Right lobe of liver (tissue), 4 donors: ENCODE measurements around the gene KIF6.

Experiments used
- CTCF ChIP-seq, 4 donors: fragments of 200-600 bp in 3 of 4; fragments of 450-650 bp in 1 of 4; IDR thresholded peaks; one replicate each; pipeline versions ENCODE4 v1.5.1 to v1.8.0; 2016 to 2022; ENCODE audit warnings: antibody characterized with exemption in 4 of 4, mild to moderate bottlenecking in 2 of 4
- POLR2A ChIP-seq: fragments of 450-650 bp; IDR thresholded peaks from one replicate; pipeline ENCODE4 v1.6.1; 2017; ENCODE audit warnings: antibody characterized with exemption, mild to moderate bottlenecking
- donor health status: DM: no; HTN: no; CAD: no.
- donor health status: DM: no; HTN: no; CAD: no.
- donor health status: DM: no; HTN: yes; CAD: no.

GRCh38 chr6:39561536-39562266, 163.5 kb downstream of the KIF6 start:
- no peak for TF ChIP-seq POLR2A
- TF ChIP-seq CTCF (IDR thresholded peaks at IDR 0.05): no peak
